ENCODE measurements around the gene CA10. TPM values are rescaled to one million over a fixed set of nuclear protein-coding genes. Genes with fewer than 3 reads are reported as not detected.

The CA10 gene
- total RNA-seq, 3 donors from 2014 or later = 0.46 to 1.2 (median 0.64) TPM

DNA sequence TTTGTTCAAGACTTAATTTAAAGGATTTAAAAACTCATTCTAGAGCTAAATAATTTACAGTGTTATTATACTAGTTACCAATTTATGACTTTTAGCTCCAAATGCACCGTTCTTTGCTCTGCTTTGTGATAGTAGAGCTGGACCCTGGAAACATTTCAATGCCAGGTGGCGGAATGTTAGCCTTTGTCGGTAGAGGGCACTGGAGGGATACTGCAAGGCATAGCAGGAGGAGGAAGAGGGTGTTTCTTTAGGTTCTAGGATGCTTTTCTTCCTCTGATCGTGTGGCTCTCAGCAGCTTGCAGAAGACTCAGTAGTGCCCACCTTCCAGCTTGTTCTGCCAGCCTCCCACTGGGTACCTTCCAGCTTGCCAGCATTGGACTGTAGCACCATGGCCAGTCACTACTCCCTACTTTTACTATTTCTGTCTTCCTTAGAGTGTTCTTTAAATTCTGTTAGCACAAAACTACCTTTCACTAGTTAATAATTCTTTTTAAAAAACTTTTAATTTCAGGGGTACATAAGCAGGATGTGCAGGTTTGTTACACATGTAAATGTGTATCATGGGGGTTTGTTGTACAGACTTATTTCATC is 572.9 kb downstream of the CA10 start:
- H3K4me3 ChIP-seq = no peak overlapping the region
- H3K36me3 ChIP-seq (ENCODE audit: low read depth) = no peaks in the 10 kb centered on the region
- intact Hi-C loops (cut with DNase I, micrococcal nuclease) = no loop called here
- no peak for ATAC-seq
- no peaks in the 10 kb centered on the region for H3K4me1 ChIP-seq (ENCODE audit: low read depth)
- TF ChIP-seq, protein P1, sequence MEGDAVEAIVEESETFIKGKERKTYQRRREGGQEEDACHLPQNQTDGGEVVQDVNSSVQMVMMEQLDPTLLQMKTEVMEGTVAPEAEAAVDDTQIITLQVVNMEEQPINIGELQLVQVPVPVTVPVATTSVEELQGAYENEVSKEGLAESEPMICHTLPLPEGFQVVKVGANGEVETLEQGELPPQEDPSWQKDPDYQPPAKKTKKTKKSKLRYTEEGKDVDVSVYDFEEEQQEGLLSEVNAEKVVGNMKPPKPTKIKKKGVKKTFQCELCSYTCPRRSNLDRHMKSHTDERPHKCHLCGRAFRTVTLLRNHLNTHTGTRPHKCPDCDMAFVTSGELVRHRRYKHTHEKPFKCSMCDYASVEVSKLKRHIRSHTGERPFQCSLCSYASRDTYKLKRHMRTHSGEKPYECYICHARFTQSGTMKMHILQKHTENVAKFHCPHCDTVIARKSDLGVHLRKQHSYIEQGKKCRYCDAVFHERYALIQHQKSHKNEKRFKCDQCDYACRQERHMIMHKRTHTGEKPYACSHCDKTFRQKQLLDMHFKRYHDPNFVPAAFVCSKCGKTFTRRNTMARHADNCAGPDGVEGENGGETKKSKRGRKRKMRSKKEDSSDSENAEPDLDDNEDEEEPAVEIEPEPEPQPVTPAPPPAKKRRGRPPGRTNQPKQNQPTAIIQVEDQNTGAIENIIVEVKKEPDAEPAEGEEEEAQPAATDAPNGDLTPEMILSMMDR (IDR thresholded peaks at IDR 0.05) = no peak
- H3K9me3 ChIP-seq = no peaks in the 10 kb centered on the region
- DNase-seq = peak in 1 of 3 donors; percentile 12

DNA sequence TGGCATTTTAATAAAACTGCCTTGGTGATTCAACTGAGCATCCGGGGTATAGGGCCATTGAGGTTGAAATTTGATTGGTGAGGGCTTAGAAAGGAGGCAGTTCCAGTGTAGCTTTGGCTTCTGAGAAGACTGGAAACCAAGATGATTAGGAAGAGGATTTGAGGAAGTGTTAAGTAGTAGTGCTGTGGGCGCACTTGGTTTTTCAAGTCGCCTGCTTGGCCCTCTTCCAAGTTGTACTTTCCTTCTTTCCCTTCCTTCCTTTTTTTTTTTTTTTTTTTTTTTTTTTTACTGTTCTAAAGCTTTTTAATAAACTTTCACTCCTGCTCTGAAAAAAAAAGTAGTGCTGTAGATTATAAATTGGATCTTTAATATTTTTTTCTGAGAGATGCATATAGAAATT is 577.6 kb downstream of the CA10 start:
- no peak overlapping the region for H3K4me3 ChIP-seq
- DNase-seq = no peak
- H3K36me3 ChIP-seq (ENCODE audit: low read depth) = no peaks in the 10 kb centered on the region
- H3K4me1 ChIP-seq (ENCODE audit: low read depth) = no peaks in the 10 kb centered on the region
- intact Hi-C loops (cut with DNase I, micrococcal nuclease) = no loop called here
- ATAC-seq = no peak
- no peaks in the 10 kb centered on the region for H3K9me3 ChIP-seq
- TF ChIP-seq, protein P1 (IDR thresholded peaks at IDR 0.05) = no peak
